Nephron progenitor cell (in vitro differentiated cells): Measurements from ENCODE around the gene KAT2B.

Source experiments
- DNase-seq: peaks from one replicate; pipeline ENCODE4 v3.0.0; 2021
- H3K27ac Mint-ChIP-seq: 2 replicates; pipeline ENCODE4 v1.8.0; 2021; ENCODE audit warnings: mild to moderate bottlenecking, moderate library complexity, mixed read lengths
- H3K27me3 Mint-ChIP-seq: 2 replicates; pipeline ENCODE4 v1.8.0; 2021; ENCODE audit warnings: mild to moderate bottlenecking, low read depth, mixed read lengths; ENCODE audit not compliant: poor library complexity
- H3K36me3 Mint-ChIP-seq: 2 replicates; pipeline ENCODE4 v1.8.0; 2021; ENCODE audit warnings: low read depth, mixed read lengths
- H3K4me1 Mint-ChIP-seq: 2 replicates; pipeline ENCODE4 v1.8.0; 2021; ENCODE audit warnings: mixed read lengths
- H3K4me3 Mint-ChIP-seq: 2 replicates; pipeline ENCODE4 v1.8.0; 2021; ENCODE audit warnings: mild to moderate bottlenecking, moderate library complexity, mixed read lengths
- H3K9me3 Mint-ChIP-seq: 2 replicates; pipeline ENCODE4 v1.8.0; 2021; ENCODE audit warnings: mild to moderate bottlenecking, moderate library complexity, mixed read lengths
- CTCF ChIP-seq: fragments of 200-600 bp; sonication (generic); IDR thresholded peaks from 2 replicates; pipeline ENCODE4 v1.5.0; 2021; ENCODE audit warnings: antibody characterized with exemption

KAT2B gene

GRCh38 chr3:20073068-20073467 is 32.8 kb downstream of the KAT2B start:
- Mint-ChIP-seq H3K36me3 (peaks cover 4% of the 10 kb centered on the region), H3K27me3 (peaks cover 3% of the 10 kb centered on the region), H3K4me1 (peaks cover 55% of the 10 kb centered on the region), H3K4me3 (no peak overlapping the region), H3K9me3 (peaks cover 4% of the 10 kb centered on the region), H3K27ac (no peak overlapping the region)
- DNase-seq = no peak
- TF ChIP-seq CTCF = no peak

GRCh38 chr3:20073683-20074082 is 33.4 kb downstream of the KAT2B start:
- Mint-ChIP-seq H3K36me3 (peaks cover 4% of the 10 kb centered on the region), H3K4me3 (no peak overlapping the region), H3K4me1 (peaks cover 55% of the 10 kb centered on the region), H3K9me3 (peaks cover 4% of the 10 kb centered on the region), H3K27ac (no peak overlapping the region), H3K27me3 (peaks cover 3% of the 10 kb centered on the region)
- no peak for TF ChIP-seq CTCF
- DNase-seq = no peak

GRCh38 chr3:20074226-20075063 is 34.2 kb downstream of the KAT2B start:
- H3K9me3 Mint-ChIP-seq = peaks cover 4% of the 10 kb centered on the region
- peaks cover 3% of the 10 kb centered on the region for H3K27me3 Mint-ChIP-seq
- TF ChIP-seq CTCF = no peak
- no peaks in the 10 kb centered on the region for H3K36me3 Mint-ChIP-seq
- H3K4me1 Mint-ChIP-seq = peaks cover 52% of the 10 kb centered on the region
- no peak overlapping the region for H3K27ac Mint-ChIP-seq
- no peak for DNase-seq
- no peak overlapping the region for H3K4me3 Mint-ChIP-seq

GRCh38 chr3:20075197-20075596 is 35.0 kb downstream of the KAT2B start:
- Mint-ChIP-seq H3K9me3 (no peaks in the 10 kb centered on the region), H3K4me3 (no peak overlapping the region), H3K36me3 (no peaks in the 10 kb centered on the region), H3K27me3 (peaks cover 3% of the 10 kb centered on the region), H3K4me1 (peaks cover 60% of the 10 kb centered on the region), H3K27ac (no peak overlapping the region)
- no peak for TF ChIP-seq CTCF
- DNase-seq = no peak

- H3K27me3 Mint-ChIP-seq = peaks cover 3% of the 10 kb centered on the region
- no peak for TF ChIP-seq CTCF
- no peak for DNase-seq
These were observed 36.2 kb downstream of the KAT2B start for GRCh38 chr3:20076296-20076997.

More at GRCh38 chr3:20076296-20076997, 36.2 kb downstream of the KAT2B start:
- no peaks in the 10 kb centered on the region for H3K9me3 Mint-ChIP-seq
- H3K4me1 Mint-ChIP-seq = peaks cover 69% of the 10 kb centered on the region
- H3K4me3 Mint-ChIP-seq = no peak overlapping the region
- H3K36me3 Mint-ChIP-seq = no peaks in the 10 kb centered on the region
- H3K27ac Mint-ChIP-seq = peak overlapping the region; percentile 21
